Endodermal cell (in vitro differentiated cells): ENCODE results near the gene PIWIL1. TPM values are rescaled to one million over a fixed set of nuclear protein-coding genes. Genes with fewer than 3 reads are reported as not detected.

Experiments used
- DNase-seq: peaks from one replicate; pipeline ENCODE4 v3.0.0-alpha.2; 2017
- H3K27ac ChIP-seq: 2 replicates; pipeline ENCODE4 v1.5.1; 2013; ENCODE audit warnings: mild to moderate bottlenecking, low read depth, low read length, moderate library complexity
- H3K27me3 ChIP-seq: 2 replicates; pipeline ENCODE4 v1.6.1; 2013; ENCODE audit warnings: mild to moderate bottlenecking, low read length, moderate library complexity; ENCODE audit not compliant: insufficient read depth, control insufficient read depth, poor library complexity, severe bottlenecking
- H3K36me3 ChIP-seq: 2 replicates; pipeline ENCODE4 v1.7.0; 2013; ENCODE audit warnings: mild to moderate bottlenecking, low read length, moderate library complexity; ENCODE audit not compliant: control insufficient read depth, insufficient read depth
- H3K4me1 ChIP-seq: one replicate; pipeline ENCODE4 v1.7.0; 2013; ENCODE audit warnings: low read length; ENCODE audit not compliant: control insufficient read depth, insufficient read depth
- H3K4me3 ChIP-seq: 2 replicates; pipeline ENCODE4 v1.5.1; 2013; ENCODE audit warnings: mild to moderate bottlenecking, low read length, moderate library complexity
- H3K9ac ChIP-seq: 2 replicates; pipeline ENCODE4 v1.6.1; 2013; ENCODE audit warnings: mild to moderate bottlenecking, low read length, moderate library complexity; ENCODE audit not compliant: poor library complexity, severe bottlenecking; ENCODE audit errors: extremely low read depth
- H3K9me3 ChIP-seq: 2 replicates; pipeline ENCODE4 v1.6.1; 2013; ENCODE audit warnings: mild to moderate bottlenecking, low read length, moderate library complexity; ENCODE audit not compliant: control insufficient read depth
- H3K27ac Mint-ChIP-seq: 2 replicates; pipeline ENCODE4 v1.8.0; 2020; ENCODE audit warnings: mixed read lengths
- H3K27me3 Mint-ChIP-seq: 2 replicates; pipeline ENCODE4 v1.8.0; 2021; ENCODE audit warnings: mild to moderate bottlenecking, mixed read lengths; ENCODE audit not compliant: insufficient read depth
- H3K36me3 Mint-ChIP-seq: 2 replicates; pipeline ENCODE4 v1.8.0; 2020; ENCODE audit warnings: low read depth, mixed read lengths
- H3K4me1 Mint-ChIP-seq: 2 replicates; pipeline ENCODE4 v1.8.0; 2020; ENCODE audit warnings: mixed read lengths
- H3K4me3 Mint-ChIP-seq: 2 replicates; pipeline ENCODE4 v1.8.0; 2020; ENCODE audit warnings: mild to moderate bottlenecking, moderate library complexity, mixed read lengths
- H3K9me3 Mint-ChIP-seq: 2 replicates; pipeline ENCODE4 v1.8.0; 2020; ENCODE audit warnings: mild to moderate bottlenecking, mixed read lengths
- CTCF ChIP-seq: fragments of 200-600 bp; sonication (generic); conservative IDR thresholded peaks from 2 replicates; pipeline ENCODE4 v1.5.0; 2021; ENCODE audit warnings: antibody characterized with exemption, mild to moderate bottlenecking
- WGBS, 2 experiments: methylation state at CpG; one replicate each; pipeline versions ENCODE4 v1.1.5 to v1.1.7; 2013; ENCODE audit warnings: missing lambda C conversion rate in 2 of 2, mixed read lengths in 1 of 2; ENCODE audit not compliant: insufficient coverage in 1 of 2, insufficient read length in 1 of 2; 5-methylcytosine and 5-hydroxymethylcytosine counted together
- total RNA-seq, 2 donors: library from RNA; stranded (reverse); fragmentation: NEBNext Ultra II Directional in 1 of 2; extraction: Animal tissue kit (Norgen Biotek cat#: 25700) in 1 of 2; gene quantifications; 2 replicates in 1 of 2; 3 replicates in 1 of 2; pipeline ENCODE4 v1.2.1, GENCODE V29; 2021

The PIWIL1 gene
- total RNA-seq, 2 donors from 2014 or later, result not detected

DNA sequence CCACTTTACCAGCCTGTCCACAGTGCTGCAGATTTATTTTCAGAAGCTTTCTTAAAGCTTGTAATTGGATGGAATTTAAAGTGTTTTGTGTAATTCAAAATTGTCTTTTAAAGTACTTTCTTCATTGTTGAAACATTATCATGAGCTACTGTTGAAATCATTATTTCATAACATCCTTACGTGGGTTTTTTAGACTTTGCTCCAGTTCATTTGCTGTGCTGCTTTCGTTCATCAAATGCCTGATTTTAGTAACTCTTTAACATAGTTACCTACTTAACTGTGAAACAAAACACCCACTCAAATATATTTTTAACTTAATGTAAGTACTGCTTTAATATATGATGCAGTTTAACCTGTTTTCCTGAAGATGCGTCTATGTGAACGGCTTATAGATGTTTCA lies 47.5 kb downstream of the PIWIL1 start:
- H3K9ac ChIP-seq, result no peak overlapping the region
- Mint-ChIP-seq H3K36me3 (no peaks in the 10 kb centered on the region), H3K4me1 (no peaks in the 10 kb centered on the region), H3K9me3 (no peaks in the 10 kb centered on the region), H3K27me3 (peaks cover 5% of the 10 kb centered on the region), H3K4me3 (no peak overlapping the region), H3K27ac (no peak overlapping the region)
- H3K27ac ChIP-seq, result no peak overlapping the region
- no peaks in the 10 kb centered on the region for H3K4me1 ChIP-seq
- no peak overlapping the region for H3K4me3 ChIP-seq
- no peak for TF ChIP-seq CTCF
- H3K9me3 ChIP-seq, result no peaks in the 10 kb centered on the region
- 93 to 100% methylated on average over 4 of the region's 4 CpGs for WGBS, 2 experiments
- peaks cover 5% of the 10 kb centered on the region for H3K27me3 ChIP-seq
- H3K36me3 ChIP-seq, result no peaks in the 10 kb centered on the region
- DNase-seq, result no peak

DNA sequence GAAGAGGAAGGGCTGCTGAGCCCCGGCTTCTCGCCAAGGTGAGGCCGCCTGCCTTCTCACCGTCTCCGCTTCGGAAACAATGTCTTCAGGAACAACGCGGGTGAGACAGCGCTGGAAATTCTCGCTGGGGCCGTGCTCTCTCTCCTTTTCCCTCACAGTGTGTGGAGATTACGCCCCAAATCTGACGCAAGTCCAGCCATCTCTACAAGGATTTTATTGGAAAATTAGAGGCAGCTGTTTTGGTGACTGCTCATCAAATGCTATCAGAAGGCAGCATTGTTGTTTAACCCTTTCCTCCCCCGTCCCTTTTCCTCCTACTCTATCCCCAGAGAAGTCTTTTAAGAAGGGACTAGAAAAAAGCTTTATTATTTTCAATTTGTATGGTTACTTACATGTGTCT lies 53.5 kb downstream of the PIWIL1 start:
- 89 to 92% methylated on average over 10 to 13 of the region's 14 CpGs for WGBS, 2 experiments
- no peak for TF ChIP-seq CTCF

GRCh38 chr12:130394906-130395305 lies 57.2 kb downstream of the PIWIL1 start:
- DNase-seq, result no peak
- no peak overlapping the region for H3K4me3 Mint-ChIP-seq
- Histone ChIP-seq H3K4me1 (no peaks in the 10 kb centered on the region), H3K9ac (no peak overlapping the region), H3K27ac (no peak overlapping the region), H3K9me3 (no peaks in the 10 kb centered on the region), H3K27me3 (no peaks in the 10 kb centered on the region), H3K4me3 (no peak overlapping the region), H3K36me3 (no peaks in the 10 kb centered on the region)
- H3K4me1 Mint-ChIP-seq, result no peaks in the 10 kb centered on the region
- H3K27me3 Mint-ChIP-seq, result peaks cover 2% of the 10 kb centered on the region
- 86 to 89% methylated on average over 1 to 4 of the region's 4 CpGs for WGBS, 2 experiments
- H3K36me3 Mint-ChIP-seq, result no peaks in the 10 kb centered on the region
- H3K27ac Mint-ChIP-seq, result no peak overlapping the region
- H3K9me3 Mint-ChIP-seq, result peaks cover 5% of the 10 kb centered on the region
- no peak for TF ChIP-seq CTCF

More for the DNA sequence above, 53.5 kb downstream of the PIWIL1 start:
- Mint-ChIP-seq H3K9me3 (peaks cover 5% of the 10 kb centered on the region), H3K4me1 (no peaks in the 10 kb centered on the region), H3K27ac (no peak overlapping the region), H3K4me3 (no peak overlapping the region), H3K36me3 (no peaks in the 10 kb centered on the region), H3K27me3 (peaks cover 2% of the 10 kb centered on the region)
- H3K27ac ChIP-seq, result no peak overlapping the region
- H3K4me1 ChIP-seq, result no peaks in the 10 kb centered on the region
- no peak overlapping the region for H3K4me3 ChIP-seq
- H3K9ac ChIP-seq, result no peak overlapping the region
- DNase-seq, result no peak
- H3K27me3 ChIP-seq, result no peaks in the 10 kb centered on the region
- H3K9me3 ChIP-seq, result no peaks in the 10 kb centered on the region
- H3K36me3 ChIP-seq, result no peaks in the 10 kb centered on the region
